HT-29 (cell line): ENCODE results near the gene KIF6. TPM values are rescaled to one million over a fixed set of nuclear protein-coding genes. Genes with fewer than 3 reads are reported as not detected.

Experiments used
- DNase-seq: peaks from one replicate; pipeline ENCODE4 v3.0.0-alpha.2; 2015; ENCODE audit warnings: low spot score
- total RNA-seq: library from RNA; depleted of rRNA; stranded (reverse); fragments of >200 nt; shearing (Covaris generic); gene quantifications from 2 replicates; pipeline ENCODE4 v1.2.3, GENCODE V29; 2014

KIF6 gene
- total RNA-seq, 1 experiment from 2014 or later, result not detected

- DNase-seq, result no peak
Observed at GRCh38 chr6:39666706-39667489, 58.3 kb downstream of the KIF6 start.

GRCh38 chr6:39665861-39666260, 59.3 kb downstream of the KIF6 start:
- DNase-seq, result no peak

GRCh38 chr6:39664173-39664572, 61.0 kb downstream of the KIF6 start:
- DNase-seq, result no peak

- no peak for DNase-seq
Observed at GRCh38 chr6:39657355-39658135, 67.7 kb downstream of the KIF6 start.

- no peak for DNase-seq
Observed at GRCh38 chr6:39654121-39654520, 71.1 kb downstream of the KIF6 start.

GRCh38 chr6:39653612-39654011, 71.6 kb downstream of the KIF6 start:
- no peak for DNase-seq

- DNase-seq, result no peak
Observed at GRCh38 chr6:39649996-39650395, 75.2 kb downstream of the KIF6 start.

GRCh38 chr6:39646751-39647420, 78.3 kb downstream of the KIF6 start:
- no peak for DNase-seq

GRCh38 chr6:39642270-39642669, 82.9 kb downstream of the KIF6 start:
- no peak for DNase-seq

- no peak for DNase-seq
Observed at GRCh38 chr6:39638126-39638822, 86.9 kb downstream of the KIF6 start.

- DNase-seq, result no peak
Observed at GRCh38 chr6:39634646-39635341, 90.4 kb downstream of the KIF6 start.

- DNase-seq, result no peak
Observed at GRCh38 chr6:39625209-39625608, 100.0 kb downstream of the KIF6 start.

- no peak for DNase-seq
Observed at GRCh38 chr6:39623750-39624149, 101.5 kb downstream of the KIF6 start.

- no peak for DNase-seq
Observed at GRCh38 chr6:39617520-39617919, 107.7 kb downstream of the KIF6 start.

- no peak for DNase-seq
Observed at GRCh38 chr6:39617026-39617425, 108.2 kb downstream of the KIF6 start.

GRCh38 chr6:39615622-39616021, 109.6 kb downstream of the KIF6 start:
- DNase-seq, result no peak

- no peak for DNase-seq
Observed at GRCh38 chr6:39614393-39614950, 110.7 kb downstream of the KIF6 start.

- DNase-seq, result no peak
Observed at GRCh38 chr6:39610221-39610620, 115.0 kb downstream of the KIF6 start.

GRCh38 chr6:39608652-39609345, 116.4 kb downstream of the KIF6 start:
- DNase-seq, result no peak
